SK-N-SH (cell line): Measurements from ENCODE around the gene PRR27. TPM values are rescaled to one million over a fixed set of nuclear protein-coding genes. Genes with fewer than 3 reads are reported as not detected.

Experiments used
- CTCF ChIA-PET: fragments of 300-600, 350-600 bp; formaldehyde crosslinking; extraction: SDS; loops from one replicate; lab custom pipeline; 2021; lab: Yijun Ruan, JAX
- POLR2A ChIA-PET: fragments of 350-600 bp; sonication (Branson Sonifier 250); formaldehyde crosslinking; extraction: SDS; loops from one replicate; lab custom pipeline; 2020; ENCODE audit warnings: antibody characterized with exemption, inconsistent platforms; lab: Yijun Ruan, JAX
- DNase-seq: peaks from one replicate; pipeline ENCODE4 v3.0.0; 2012
- H2AFZ ChIP-seq: fragments of 200-600 bp; sonication (generic); 2 replicates; pipeline ENCODE4 v1.8.1; 2016; ENCODE audit warnings: antibody characterized with exemption, mild to moderate bottlenecking, low read depth
- H3F3A ChIP-seq: fragments of 200-600 bp; sonication (generic); replicated peaks from 2 replicates; pipeline ENCODE3; 2016; ENCODE audit warnings: antibody characterized with exemption, mild to moderate bottlenecking; ENCODE audit not compliant: insufficient read depth
- H3K27ac ChIP-seq, 2 experiments: fragments of 200-500 bp in 1 of 2; fragments of 200-600 bp in 1 of 2; sonication (Bioruptor generic) in 1 of 2; sonication (generic), shearing (Covaris generic) in 1 of 2; 2 replicates each; pipeline versions ENCODE4 v1.5.1 to v1.6.1; 2014 to 2016; ENCODE audit warnings: low read depth in 2 of 2, inconsistent platforms in 1 of 2, low read length in 1 of 2, mild to moderate bottlenecking in 1 of 2, mixed read lengths in 1 of 2
- H3K27me3 ChIP-seq: fragments of 200-600 bp; sonication (generic), shearing (Covaris generic); 2 replicates; pipeline ENCODE4 v1.6.1; 2016; ENCODE audit warnings: mixed run types; ENCODE audit not compliant: insufficient read depth
- H3K36me3 ChIP-seq, 2 experiments: fragments of 200-500 bp in 1 of 2; fragments of 200-600 bp in 1 of 2; sonication (Bioruptor generic) in 1 of 2; sonication (generic) in 1 of 2; replicated peaks in 1 of 2; 2 replicates each; pipeline versions ENCODE3 to v1.5.1; 2014 to 2016; ENCODE audit warnings: low read length in 1 of 2, mild to moderate bottlenecking in 1 of 2; ENCODE audit not compliant: insufficient read depth in 2 of 2, control insufficient read depth in 1 of 2
- H3K4me1 ChIP-seq, 2 experiments: fragments of 200-500 bp in 1 of 2; fragments of 200-600 bp in 1 of 2; sonication (Bioruptor generic) in 1 of 2; sonication (generic), shearing (Covaris generic) in 1 of 2; 2 replicates each; pipeline versions ENCODE4 v1.5.1 to v1.6.1; 2014 to 2016; ENCODE audit warnings: low read depth in 1 of 2, low read length in 1 of 2, mixed run types in 1 of 2; ENCODE audit not compliant: insufficient read depth in 2 of 2, control insufficient read depth in 1 of 2
- H3K4me2 ChIP-seq: fragments of 200-600 bp; sonication (generic), shearing (Covaris generic); 2 replicates; pipeline ENCODE4 v1.6.1; 2017; ENCODE audit warnings: mixed run types
- H3K4me3 ChIP-seq, 2 experiments: fragments of 200-500 bp in 1 of 2; fragments of 200-600 bp in 1 of 2; sonication (Bioruptor generic) in 1 of 2; sonication (generic), shearing (Covaris generic) in 1 of 2; 2 replicates each; pipeline versions ENCODE4 v1.5.1 to v1.8.1; 2014 to 2016; ENCODE audit warnings: low read depth in 2 of 2, inconsistent platforms in 1 of 2, low read length in 1 of 2, mild to moderate bottlenecking in 1 of 2, mixed read lengths in 1 of 2, moderate library complexity in 1 of 2
- H3K79me2 ChIP-seq: fragments of 200-600 bp; sonication (generic); 2 replicates; pipeline ENCODE4 v1.8.1; 2017; ENCODE audit warnings: mild to moderate bottlenecking; ENCODE audit not compliant: insufficient read depth
- H3K9ac ChIP-seq: fragments of 200-600 bp; sonication (generic); 2 replicates; pipeline ENCODE4 v1.6.1; 2017; ENCODE audit warnings: mixed run types
- H3K9me2 ChIP-seq: fragments of 200-600 bp; sonication (generic); 2 replicates; pipeline ENCODE4 v1.6.1; 2017; ENCODE audit warnings: mixed run types
- H3K9me3 ChIP-seq: fragments of 200-600 bp; sonication (generic); 2 replicates; pipeline ENCODE4 v1.6.1; 2017; ENCODE audit warnings: mixed run types, mild to moderate bottlenecking, moderate library complexity
- H4K20me1 ChIP-seq: fragments of 200-600 bp; sonication (generic); 2 replicates; pipeline ENCODE4 v1.6.1; 2017; ENCODE audit warnings: mild to moderate bottlenecking, mixed run types; ENCODE audit not compliant: insufficient read depth
- CHD2 ChIP-seq: fragments of 150-350 bp; IDR thresholded peaks from 2 replicates; pipeline ENCODE4 v1.6.1; 2018; ENCODE audit warnings: low read length; ENCODE audit not compliant: partially characterized antibody
- EP300 ChIP-seq, 2 experiments: IDR thresholded peaks; 2 replicates each; pipeline versions ENCODE4 v1.4.0 to v1.6.1; 2012; ENCODE audit warnings: borderline replicate concordance in 1 of 2, low read depth in 1 of 2, low read length in 1 of 2
- JUND ChIP-seq: IDR thresholded peaks from 2 replicates; pipeline ENCODE4 v1.4.0; 2012
- MEF2A ChIP-seq: IDR thresholded peaks from 2 replicates; pipeline ENCODE4 v1.4.0; 2012; ENCODE audit warnings: low read depth, borderline replicate concordance
- MXI1 ChIP-seq: IDR thresholded peaks from 2 replicates; pipeline ENCODE4 v1.6.1; 2012; ENCODE audit warnings: mild to moderate bottlenecking, low read depth, low read length, improper control_type of control experiment
- NFIC ChIP-seq: IDR thresholded peaks from 2 replicates; pipeline ENCODE4 v1.4.0; 2012; ENCODE audit warnings: borderline replicate concordance
- RAD21 ChIP-seq: IDR thresholded peaks from 2 replicates; pipeline ENCODE4 v1.6.1; 2012; ENCODE audit warnings: mild to moderate bottlenecking, low read length
- RCOR1 ChIP-seq: fragments of 150-350 bp; IDR thresholded peaks from 2 replicates; pipeline ENCODE4 v1.6.1; 2017; ENCODE audit warnings: antibody characterized with exemption, low read length
- SIN3A ChIP-seq: IDR thresholded peaks from 2 replicates; pipeline ENCODE4 v1.6.1; 2012; ENCODE audit warnings: low read depth, mild to moderate bottlenecking, low read length, moderate library complexity, borderline replicate concordance
- TAF1 ChIP-seq: IDR thresholded peaks from 2 replicates; pipeline ENCODE4 v1.6.1; 2012; ENCODE audit warnings: low read depth, mild to moderate bottlenecking, low read length, moderate library complexity, borderline replicate concordance
- USF2 ChIP-seq: fragments of 150-350 bp; IDR thresholded peaks from 2 replicates; pipeline ENCODE4 v1.6.1; 2017; ENCODE audit warnings: antibody characterized with exemption, low read length, low read depth, borderline replicate concordance
- YY1 ChIP-seq: IDR thresholded peaks from 2 replicates; pipeline ENCODE4 v1.4.0; 2012; ENCODE audit warnings: low read depth, mild to moderate bottlenecking
- WGBS: methylation state at CpG from one replicate; pipeline ENCODE4 v1.1.6; 2017; ENCODE audit warnings: low lambda C conversion rate; 5-methylcytosine and 5-hydroxymethylcytosine counted together
- polyA plus RNA-seq, 3 experiments: library from polyadenylated mRNA; depleted of rRNA; stranded (reverse); fragments of >200 nt; gene quantifications; 2 replicates each; pipeline ENCODE4 v1.2.3, GENCODE V29; 2012
- TF ChIP-seq, protein P1 (sequence below): IDR thresholded peaks from 2 replicates; pipeline ENCODE4 v1.4.0; 2012; ENCODE audit warnings: low read depth, borderline replicate concordance
- TF ChIP-seq, protein P2 (sequence below): IDR thresholded peaks from 2 replicates; pipeline ENCODE4 v1.4.0; 2012; ENCODE audit warnings: low read depth, borderline replicate concordance
- TF ChIP-seq, protein P3 (sequence below): IDR thresholded peaks from 2 replicates; pipeline ENCODE4 v1.4.0; 2012; ENCODE audit warnings: low read depth

PRR27 gene
- polyA plus RNA-seq, 1 of the 3 experiments (the other 2 are of a cell fraction), result not detected

DNA sequence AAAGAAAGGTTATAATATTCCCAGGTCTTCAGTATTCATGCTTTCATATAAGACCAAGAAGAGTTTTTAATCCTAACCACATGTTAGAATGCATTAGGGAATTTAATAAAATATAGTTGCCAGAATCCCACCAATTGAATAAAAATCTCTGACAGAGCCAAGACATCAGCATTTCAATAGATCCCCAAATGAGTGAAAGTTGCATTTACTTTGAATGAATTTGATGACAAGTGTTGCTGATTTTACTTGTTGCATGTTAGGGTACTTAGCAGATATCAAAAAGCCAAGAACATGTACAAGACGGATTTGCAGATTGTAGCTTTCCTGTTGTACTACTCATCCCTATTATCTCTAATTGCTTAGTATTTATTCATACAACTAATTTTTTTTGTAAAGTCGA lies 39.9 kb upstream of the PRR27 start:
- Histone ChIP-seq H3K27me3 (no peaks in the 10 kb centered on the region), H3K4me3 (no peak overlapping the region), H3K79me2 (no peaks in the 10 kb centered on the region), H3K4me1 (no peaks in the 10 kb centered on the region), H3K9ac (no peak overlapping the region), H3K4me2 (no peak overlapping the region), H3K27ac (no peak overlapping the region), H3F3A (no peaks in the 10 kb centered on the region), H3K9me3 (no peaks in the 10 kb centered on the region), H3K36me3 (no peaks in the 10 kb centered on the region), H2AFZ (no peak overlapping the region), H3K9me2 (no peaks in the 10 kb centered on the region), H4K20me1 (no peaks in the 10 kb centered on the region)
- DNase-seq, result no peak
- TF ChIP-seq RAD21, result no peak
- TF ChIP-seq USF2, result no peak
- no peak for TF ChIP-seq EP300 (IDR thresholded peaks at IDR 0.05; ENCODE audit: borderline replicate concordance in 1 of 2, low read depth in 1 of 2, low read length in 1 of 2)
- TF ChIP-seq, protein P1, sequence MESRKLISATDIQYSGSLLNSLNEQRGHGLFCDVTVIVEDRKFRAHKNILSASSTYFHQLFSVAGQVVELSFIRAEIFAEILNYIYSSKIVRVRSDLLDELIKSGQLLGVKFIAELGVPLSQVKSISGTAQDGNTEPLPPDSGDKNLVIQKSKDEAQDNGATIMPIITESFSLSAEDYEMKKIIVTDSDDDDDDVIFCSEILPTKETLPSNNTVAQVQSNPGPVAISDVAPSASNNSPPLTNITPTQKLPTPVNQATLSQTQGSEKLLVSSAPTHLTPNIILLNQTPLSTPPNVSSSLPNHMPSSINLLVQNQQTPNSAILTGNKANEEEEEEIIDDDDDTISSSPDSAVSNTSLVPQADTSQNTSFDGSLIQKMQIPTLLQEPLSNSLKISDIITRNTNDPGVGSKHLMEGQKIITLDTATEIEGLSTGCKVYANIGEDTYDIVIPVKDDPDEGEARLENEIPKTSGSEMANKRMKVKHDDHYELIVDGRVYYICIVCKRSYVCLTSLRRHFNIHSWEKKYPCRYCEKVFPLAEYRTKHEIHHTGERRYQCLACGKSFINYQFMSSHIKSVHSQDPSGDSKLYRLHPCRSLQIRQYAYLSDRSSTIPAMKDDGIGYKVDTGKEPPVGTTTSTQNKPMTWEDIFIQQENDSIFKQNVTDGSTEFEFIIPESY, result no peak
- POLR2A ChIA-PET, result no interaction called here
- CTCF ChIA-PET, result no interaction called here
- WGBS, result 0% methylated on average over 2 of the region's 2 CpGs

GRCh38 chr4:70120323-70120722 lies 33.7 kb upstream of the PRR27 start:
- Histone ChIP-seq H3F3A (no peaks in the 10 kb centered on the region), H2AFZ (no peak overlapping the region), H3K9me3 (no peaks in the 10 kb centered on the region), H4K20me1 (no peaks in the 10 kb centered on the region), H3K9me2 (no peaks in the 10 kb centered on the region), H3K4me1 (no peaks in the 10 kb centered on the region), H3K4me3 (no peak overlapping the region), H3K4me2 (no peak overlapping the region), H3K79me2 (no peaks in the 10 kb centered on the region), H3K27ac (no peak overlapping the region), H3K9ac (no peak overlapping the region), H3K27me3 (no peaks in the 10 kb centered on the region), H3K36me3 (no peaks in the 10 kb centered on the region)
- 0% methylated on average over 1 of the region's 1 CpG for WGBS
- no peak for DNase-seq
- ChIA-PET POLR2A (no interaction called here), CTCF (no interaction called here)
- TF ChIP-seq JUND (no peak), RCOR1 (no peak), NFIC (no peak), MEF2A (no peak), MXI1 (no peak), SIN3A (no peak), CHD2 (no peak), RAD21 (no peak), YY1 (no peak), TAF1 (no peak), EP300 (IDR thresholded peaks at IDR 0.05; ENCODE audit: borderline replicate concordance in 1 of 2, low read depth in 1 of 2, low read length in 1 of 2) (no peak)
- TF ChIP-seq, protein P2, sequence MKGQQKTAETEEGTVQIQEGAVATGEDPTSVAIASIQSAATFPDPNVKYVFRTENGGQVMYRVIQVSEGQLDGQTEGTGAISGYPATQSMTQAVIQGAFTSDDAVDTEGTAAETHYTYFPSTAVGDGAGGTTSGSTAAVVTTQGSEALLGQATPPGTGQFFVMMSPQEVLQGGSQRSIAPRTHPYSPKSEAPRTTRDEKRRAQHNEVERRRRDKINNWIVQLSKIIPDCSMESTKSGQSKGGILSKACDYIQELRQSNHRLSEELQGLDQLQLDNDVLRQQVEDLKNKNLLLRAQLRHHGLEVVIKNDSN, result no peak
- TF ChIP-seq, protein P3, sequence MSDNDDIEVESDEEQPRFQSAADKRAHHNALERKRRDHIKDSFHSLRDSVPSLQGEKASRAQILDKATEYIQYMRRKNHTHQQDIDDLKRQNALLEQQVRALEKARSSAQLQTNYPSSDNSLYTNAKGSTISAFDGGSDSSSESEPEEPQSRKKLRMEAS, result no peak
